Subcutaneous abdominal adipose tissue (tissue), 5 donors: ENCODE data around the gene PUDP.

Source experiments
- H3K27ac ChIP-seq: one replicate; pipeline ENCODE4 v1.7.0; 2013; ENCODE audit warnings: low read depth, mild to moderate bottlenecking, inconsistent platforms, low read length, moderate library complexity
- H3K27me3 ChIP-seq, 5 donors: one replicate each; pipeline ENCODE4 v1.7.0; 2013; ENCODE audit warnings: low read length in 5 of 5, inconsistent platforms in 1 of 5; ENCODE audit not compliant: control insufficient read depth in 5 of 5, insufficient read depth in 4 of 5
- H3K36me3 ChIP-seq, 5 donors: one replicate each; pipeline ENCODE4 v1.7.0; 2013; ENCODE audit warnings: low read length in 5 of 5; ENCODE audit not compliant: control insufficient read depth in 5 of 5, insufficient read depth in 5 of 5
- H3K4me1 ChIP-seq, 5 donors: one replicate each; pipeline ENCODE4 v1.7.0; 2013; ENCODE audit warnings: low read length in 5 of 5, mild to moderate bottlenecking in 3 of 5, moderate library complexity in 1 of 5; ENCODE audit not compliant: control insufficient read depth in 5 of 5, insufficient read depth in 5 of 5
- H3K4me3 ChIP-seq, 5 donors: one replicate each; pipeline ENCODE4 v1.7.0; 2013; ENCODE audit warnings: low read length in 5 of 5, low read depth in 1 of 5
- H3K9ac ChIP-seq, 5 donors: one replicate each; pipeline ENCODE4 v1.7.0; 2013; ENCODE audit warnings: low read length in 5 of 5, mild to moderate bottlenecking in 4 of 5, moderate library complexity in 3 of 5
- H3K9me3 ChIP-seq, 5 donors: one replicate each; pipeline ENCODE4 v1.7.0; 2013; ENCODE audit warnings: low read length in 5 of 5; ENCODE audit not compliant: control insufficient read depth in 5 of 5
- donor health status: healthy.
- donor health status: healthy.
- donor health status: healthy.
- donor health status: healthy.
- donor health status: healthy.

The PUDP gene

DNA sequence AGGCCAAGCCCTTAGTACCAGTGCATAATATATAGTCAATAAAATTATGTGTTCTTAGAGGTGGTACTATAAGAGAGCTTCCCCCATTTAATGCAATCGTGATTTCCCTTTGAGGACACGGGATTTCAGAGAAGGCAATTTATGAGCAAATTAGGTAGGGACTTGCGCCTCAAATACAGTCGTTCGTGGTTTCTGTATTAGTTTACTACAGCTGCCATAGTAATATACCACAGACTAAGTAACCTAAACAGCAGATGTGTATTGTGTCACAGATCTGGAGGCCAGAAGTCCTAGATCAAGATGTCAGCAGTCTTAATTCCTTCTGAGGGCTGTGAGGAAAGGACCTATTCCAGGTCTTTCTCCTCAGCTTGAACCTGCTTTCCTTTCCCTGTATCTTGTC, 1.5 kb upstream of the PUDP start:
- H3K27ac ChIP-seq = no peak overlapping the region

DNA sequence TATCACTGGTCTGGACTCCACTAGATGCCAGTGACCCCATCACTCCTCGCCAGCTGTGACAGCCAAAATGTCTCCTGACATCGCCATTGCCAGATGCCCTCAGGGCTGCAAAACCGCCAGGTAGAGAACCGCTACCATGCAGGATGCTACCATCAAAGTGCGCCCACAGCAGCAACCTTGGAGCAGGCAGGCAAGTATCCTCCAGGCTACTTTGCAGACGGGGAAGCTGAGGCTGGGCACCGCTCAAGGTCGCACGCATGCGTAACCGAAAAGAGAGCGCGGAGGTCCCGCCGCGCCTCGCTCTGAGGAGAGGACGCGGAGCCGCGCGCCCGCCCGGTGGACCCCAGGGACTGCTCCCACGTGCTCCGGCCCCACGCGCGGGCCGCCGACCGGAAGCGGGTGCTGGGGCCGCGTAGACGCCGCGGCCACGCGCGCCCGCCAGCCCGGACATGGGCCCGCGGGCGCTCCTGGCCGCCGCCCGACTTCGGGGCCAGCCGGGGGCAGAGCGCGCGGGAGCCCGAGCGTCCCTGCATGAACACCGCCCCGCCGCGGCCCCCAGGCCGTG, 458 bp downstream of the PUDP start, which contains the start of gene STS:
Gene STS (plus strand): TSS at position 300 of the 565 bp plus-strand sequence. CDS start 105,488 bp downstream, outside the sequence.
- peak within 1 kb of the TSS; percentile 17 to 84 (median 74) for H3K9ac ChIP-seq
- peak within 1 kb of the TSS; percentile 77 for H3K27ac ChIP-seq
- H3K4me3 ChIP-seq = peak within 1 kb of the TSS; percentile 91 to 97 (median 94)
- H3K27me3 ChIP-seq = no peaks in the 10 kb centered on the region
- H3K4me1 ChIP-seq = peaks cover 0 to 21% (median 13%) of the 10 kb centered on the region in 5 donors
- no peaks in the 10 kb centered on the region for H3K36me3 ChIP-seq
- no peaks in the 10 kb centered on the region for H3K9me3 ChIP-seq

More for the DNA sequence above, 1.5 kb upstream of the PUDP start:
- H3K27me3 ChIP-seq = no peaks in the 10 kb centered on the region
- H3K4me3 ChIP-seq = no peak overlapping the region
- H3K4me1 ChIP-seq = peaks cover 0 to 21% (median 13%) of the 10 kb centered on the region in 5 donors
- peaks cover 0 to 2% (median 0%) of the 10 kb centered on the region in 5 donors for H3K36me3 ChIP-seq
- no peaks in the 10 kb centered on the region for H3K9me3 ChIP-seq
- H3K9ac ChIP-seq = no peak overlapping the region

DNA sequence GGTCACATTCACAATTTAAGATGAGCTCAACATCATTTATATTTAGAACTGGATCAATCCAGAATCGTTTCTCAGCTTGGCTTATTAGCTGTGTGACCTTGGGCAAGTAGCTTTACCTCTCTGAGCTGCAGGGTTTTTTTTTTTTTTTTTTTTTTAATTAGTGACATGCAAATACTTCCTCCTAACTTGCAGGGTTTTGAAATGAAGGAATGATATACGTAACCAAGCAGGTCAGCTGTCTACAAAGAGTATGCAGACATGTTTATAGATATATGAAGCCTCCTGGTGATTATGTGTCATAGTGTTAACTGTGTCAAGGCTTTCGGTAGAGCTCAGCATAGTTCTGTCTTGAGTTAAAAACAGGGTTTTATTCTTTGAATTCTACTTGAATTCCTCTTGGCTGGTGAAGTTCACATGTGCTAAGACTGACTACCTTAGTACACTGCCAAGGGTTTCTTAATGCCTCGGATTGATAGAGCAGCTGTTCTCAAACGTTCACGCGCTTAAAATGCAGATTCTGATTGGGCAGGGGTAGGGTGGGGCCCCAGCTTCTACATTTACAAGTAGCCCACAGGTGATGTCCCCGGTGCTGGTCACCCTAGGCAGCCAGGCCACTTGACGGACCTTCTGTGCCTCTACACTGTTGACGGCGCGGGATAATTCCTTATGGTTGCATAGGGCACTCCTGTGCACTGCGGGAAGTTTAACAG, 1.1 kb downstream of the PUDP start:
- no peaks in the 10 kb centered on the region for H3K27me3 ChIP-seq

DNA sequence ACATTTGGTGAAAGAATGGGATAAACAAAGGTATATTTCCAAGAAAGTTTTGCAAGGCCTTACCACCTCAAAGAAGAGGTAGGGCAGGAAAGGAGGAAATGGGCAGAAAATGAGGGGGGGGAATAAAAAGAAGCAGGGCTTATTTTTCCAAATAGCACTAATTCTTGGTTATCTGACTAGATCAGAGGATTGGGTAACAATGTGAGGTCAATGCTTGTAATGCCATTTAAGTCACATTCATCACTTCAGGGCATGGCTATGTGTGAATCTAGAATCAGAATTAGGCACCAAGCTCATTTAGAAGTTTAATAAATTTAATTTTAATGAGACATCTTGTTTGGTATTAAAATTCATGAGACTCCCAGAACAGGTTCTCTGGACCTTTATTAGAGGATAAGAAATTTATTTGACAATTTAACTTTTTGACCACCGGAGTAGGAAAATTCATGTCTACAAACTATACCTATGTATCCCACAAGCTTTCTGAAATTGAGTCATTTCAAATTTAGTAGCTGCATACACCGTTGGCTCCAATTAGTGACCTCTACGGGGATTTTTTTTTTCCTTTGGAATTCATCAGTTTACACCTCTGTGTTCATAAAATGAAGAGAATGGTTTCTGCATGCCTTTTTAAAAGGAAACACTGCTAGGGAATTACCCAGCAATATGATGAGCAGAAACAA, 1.8 kb downstream of the PUDP start:
- H3K27me3 ChIP-seq = no peaks in the 10 kb centered on the region
- no peaks in the 10 kb centered on the region for H3K36me3 ChIP-seq
- H3K4me1 ChIP-seq = peaks cover 0 to 21% (median 13%) of the 10 kb centered on the region in 5 donors
- no peak overlapping the region for H3K9ac ChIP-seq
- H3K27ac ChIP-seq = no peak overlapping the region
- H3K9me3 ChIP-seq = no peaks in the 10 kb centered on the region
- no peak overlapping the region for H3K4me3 ChIP-seq

More for the DNA sequence above, 1.1 kb downstream of the PUDP start:
- no peaks in the 10 kb centered on the region for H3K9me3 ChIP-seq
- peak overlapping the region; percentile 17 to 77 (median 72) for H3K9ac ChIP-seq
- H3K4me1 ChIP-seq = peaks cover 0 to 21% (median 13%) of the 10 kb centered on the region in 5 donors
- peak overlapping the region; percentile 91 to 97 (median 94) for H3K4me3 ChIP-seq
- peak overlapping the region; percentile 19 for H3K27ac ChIP-seq
- no peaks in the 10 kb centered on the region for H3K36me3 ChIP-seq

DNA sequence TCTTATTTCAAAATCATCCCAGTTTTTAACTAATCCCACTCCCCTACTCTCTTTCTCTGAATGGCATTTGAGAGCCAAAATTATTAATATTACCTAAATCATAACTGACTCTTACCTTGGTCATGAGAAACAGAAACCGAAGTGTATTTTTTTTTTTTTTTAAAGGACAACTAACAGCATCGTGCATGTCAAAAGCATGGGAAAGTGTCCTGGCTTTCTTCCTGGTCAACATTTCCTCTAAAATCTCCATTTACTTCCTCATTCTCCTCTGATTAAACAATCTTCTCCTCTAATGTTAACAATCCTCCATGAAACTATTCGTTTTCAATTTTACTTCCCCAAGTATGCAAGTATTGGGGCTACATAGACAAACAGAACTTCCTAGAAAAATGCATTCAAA, 2.5 kb downstream of the PUDP start:
- Histone ChIP-seq H3K27ac (no peak overlapping the region), H3K27me3 (no peaks in the 10 kb centered on the region)

DNA sequence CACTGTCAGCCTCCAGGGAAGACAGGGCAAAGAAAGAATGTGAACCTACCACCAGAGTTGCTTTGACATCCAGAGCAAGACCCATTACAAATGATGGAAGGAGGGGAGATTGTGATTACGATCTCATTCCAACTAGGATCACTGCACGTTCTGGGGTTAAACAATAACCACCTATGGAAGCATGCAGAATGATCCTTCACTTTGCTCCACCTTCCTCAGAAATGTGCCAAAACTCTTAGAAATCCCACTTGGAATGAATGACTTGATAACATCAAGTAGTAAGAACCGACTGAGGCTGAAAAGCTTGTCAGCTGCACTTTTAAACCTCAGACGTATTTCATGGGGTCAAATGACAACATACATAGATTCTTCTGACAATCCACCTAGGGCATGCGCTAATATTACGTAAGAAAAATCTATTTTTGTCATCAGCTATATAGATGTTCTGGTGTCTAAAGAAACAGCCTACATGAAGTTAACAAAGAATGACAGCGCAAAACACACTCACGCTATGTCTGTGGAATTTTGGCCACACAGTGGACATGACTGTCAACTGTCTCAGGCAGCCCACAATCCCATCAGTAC, 3.9 kb downstream of the PUDP start:
- H3K36me3 ChIP-seq = peaks cover 0 to 6% (median 0%) of the 10 kb centered on the region in 5 donors
- no peak overlapping the region for H3K4me3 ChIP-seq
- H3K27me3 ChIP-seq = no peaks in the 10 kb centered on the region
- peaks cover 0 to 21% (median 13%) of the 10 kb centered on the region in 5 donors for H3K4me1 ChIP-seq
- no peak overlapping the region for H3K27ac ChIP-seq
- H3K9ac ChIP-seq = no peak overlapping the region
- no peaks in the 10 kb centered on the region for H3K9me3 ChIP-seq

More for the DNA sequence above, 2.5 kb downstream of the PUDP start:
- Histone ChIP-seq H3K36me3 (no peaks in the 10 kb centered on the region), H3K4me3 (no peak overlapping the region), H3K4me1 (peaks cover 0 to 21% (median 13%) of the 10 kb centered on the region in 5 donors), H3K9ac (no peak overlapping the region), H3K9me3 (no peaks in the 10 kb centered on the region)

DNA sequence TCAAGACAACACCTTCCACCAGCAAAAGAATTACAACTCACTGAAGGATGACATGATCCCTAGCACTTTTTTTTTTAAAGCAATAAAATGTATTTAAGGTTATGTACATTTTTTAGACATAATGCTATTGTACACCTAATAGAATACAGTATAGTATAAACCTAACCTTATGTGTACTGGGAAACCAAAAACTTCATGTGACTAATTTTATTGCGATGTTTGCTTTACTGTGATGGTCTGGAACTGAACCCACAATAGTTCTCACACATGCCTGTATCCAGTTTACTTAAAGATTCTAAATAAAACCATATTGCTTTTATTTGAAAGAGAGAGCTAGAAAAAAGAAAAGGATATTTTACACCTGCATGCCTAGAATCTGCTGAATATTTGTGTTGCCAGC, 4.9 kb downstream of the PUDP start:
- H3K27me3 ChIP-seq = no peaks in the 10 kb centered on the region
- H3K9ac ChIP-seq = no peak overlapping the region
- H3K9me3 ChIP-seq = no peaks in the 10 kb centered on the region
- H3K4me3 ChIP-seq = no peak overlapping the region
- no peak overlapping the region for H3K27ac ChIP-seq
- peaks cover 0 to 6% (median 0%) of the 10 kb centered on the region in 5 donors for H3K36me3 ChIP-seq
- H3K4me1 ChIP-seq = peaks cover 0 to 18% (median 9%) of the 10 kb centered on the region in 5 donors

DNA sequence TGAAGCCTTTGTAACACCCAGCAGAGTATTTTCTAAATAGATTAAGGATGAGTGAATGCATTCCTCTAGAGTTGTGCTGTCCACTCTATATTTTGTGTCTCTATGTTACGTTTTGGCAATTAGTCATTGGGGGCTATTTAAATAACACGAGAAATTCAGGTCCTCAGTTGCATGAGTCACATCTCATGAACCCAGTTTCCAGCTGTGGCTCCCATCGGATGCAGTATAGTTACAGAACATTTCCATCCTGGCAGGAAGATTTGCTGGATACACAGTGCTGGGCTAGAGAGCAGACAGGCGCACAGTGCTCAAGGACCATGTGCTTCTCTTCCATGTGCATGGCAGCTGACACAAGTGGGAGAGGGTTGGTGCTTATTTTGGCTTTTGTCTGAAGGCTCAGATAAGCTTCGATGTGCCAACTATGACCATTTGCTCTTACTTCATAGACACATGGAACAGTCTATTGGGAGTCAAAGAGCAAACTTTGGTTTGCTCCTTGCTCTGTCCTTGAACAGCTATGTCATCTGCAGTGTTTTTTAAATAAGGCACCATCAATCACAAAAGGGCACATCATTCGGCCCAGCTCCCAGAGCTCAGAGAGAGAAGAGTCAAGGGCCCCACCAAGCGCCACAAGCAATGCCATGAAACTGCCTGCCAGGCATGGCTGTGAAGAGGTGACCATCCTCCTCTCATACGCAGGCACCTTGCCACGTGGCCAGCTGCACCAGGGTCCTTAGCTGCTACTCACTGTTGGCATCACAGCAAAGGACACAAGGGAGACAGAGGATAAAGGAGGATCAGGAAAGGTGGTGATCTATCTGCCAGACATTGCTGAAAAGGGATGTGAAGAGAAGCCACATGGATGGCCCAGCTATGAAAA, 8.5 kb downstream of the PUDP start:
- Histone ChIP-seq H3K4me1 (peaks cover 0 to 3% (median 0%) of the 10 kb centered on the region in 5 donors), H3K27ac (no peak overlapping the region), H3K27me3 (no peaks in the 10 kb centered on the region), H3K9ac (no peak overlapping the region), H3K9me3 (no peaks in the 10 kb centered on the region), H3K36me3 (peaks cover 0 to 6% (median 0%) of the 10 kb centered on the region in 5 donors), H3K4me3 (no peak overlapping the region)

DNA sequence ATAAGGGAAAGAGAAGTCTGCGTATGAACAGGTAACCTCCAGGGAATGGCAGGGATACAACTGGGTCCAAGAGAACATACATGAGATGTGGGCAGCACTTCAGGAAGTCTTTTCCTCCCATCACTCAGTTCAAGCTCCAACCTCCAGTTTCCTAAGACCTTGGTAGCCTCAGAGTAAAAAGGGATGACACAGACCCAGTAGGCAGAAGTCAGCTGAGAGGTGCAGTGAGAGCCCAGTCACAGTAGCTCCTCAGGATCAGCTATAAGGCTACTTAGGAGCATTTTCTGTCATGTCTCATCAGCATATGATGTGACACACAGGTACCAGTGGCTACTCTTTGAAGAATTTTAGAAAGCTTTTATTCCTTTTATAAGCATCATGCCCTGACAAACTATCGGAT, 13.0 kb downstream of the PUDP start:
- H3K9ac ChIP-seq = no peak overlapping the region
- H3K9me3 ChIP-seq = no peaks in the 10 kb centered on the region
- peaks cover 0 to 6% (median 0%) of the 10 kb centered on the region in 5 donors for H3K36me3 ChIP-seq
- H3K4me3 ChIP-seq = no peak overlapping the region
- H3K27me3 ChIP-seq = no peaks in the 10 kb centered on the region
- peaks cover 4 to 30% (median 19%) of the 10 kb centered on the region in 5 donors for H3K4me1 ChIP-seq
- no peak overlapping the region for H3K27ac ChIP-seq
